ENCODE measurements around the gene ZNRF4. TPM values are rescaled to one million over a fixed set of nuclear protein-coding genes. Genes with fewer than 3 reads are reported as not detected.
A peak's percentile ranks its signal among the peaks of the same experiment; 100 is the strongest.

ZNRF4 gene
- total and polyA plus RNA-seq, 2 donors from 2014 or later = not detected

GRCh38 chr19:5430237-5430636, 25.0 kb upstream of the ZNRF4 start:
- Histone ChIP-seq H3K36me3 (ENCODE audit: control insufficient read depth in 2 of 3, insufficient read depth in 3 of 3, low read length in 3 of 3) (no peaks in the 10 kb centered on the region), H3K27me3 (ENCODE audit: control insufficient read depth, insufficient read depth, low read length) (no peaks in the 10 kb centered on the region), H3K4me1 (ENCODE audit: control insufficient read depth in 2 of 3, insufficient read depth in 2 of 3, low read depth in 1 of 3, low read length in 3 of 3) (no peaks in the 10 kb centered on the region), H3K4me3 (ENCODE audit: low read length in 3 of 3) (no peak overlapping the region), H3K9me3 (ENCODE audit: control insufficient read depth in 2 of 3, insufficient read depth in 1 of 3, low read length in 3 of 3) (no peaks in the 10 kb centered on the region), H3K9ac (ENCODE audit: low read length in 3 of 3) (no peak overlapping the region), H3K27ac (ENCODE audit: low read depth in 2 of 2, low read length in 2 of 2) (no peak overlapping the region)
- intact Hi-C loops (cut with DNase I) = no loop called here
- DNase-seq (no peak), FAIRE-seq (no peak)
- TF ChIP-seq CTCF (IDR thresholded peaks at IDR 0.05; ENCODE audit: borderline replicate concordance, extremely low read depth, insufficient read depth) = no peak

- no peak overlapping the region for H3K4me3 ChIP-seq (ENCODE audit: low read length in 3 of 3)
- no peaks in the 10 kb centered on the region for H3K4me1 ChIP-seq (ENCODE audit: control insufficient read depth in 2 of 3, insufficient read depth in 2 of 3, low read depth in 1 of 3, low read length in 3 of 3)
- H3K9me3 ChIP-seq (ENCODE audit: control insufficient read depth in 2 of 3, insufficient read depth in 1 of 3, low read length in 3 of 3) = no peaks in the 10 kb centered on the region
- no peak for TF ChIP-seq CTCF (IDR thresholded peaks at IDR 0.05; ENCODE audit: borderline replicate concordance, extremely low read depth, insufficient read depth)
- no peak overlapping the region for H3K27ac ChIP-seq (ENCODE audit: low read depth in 2 of 2, low read length in 2 of 2)
- no peaks in the 10 kb centered on the region for H3K27me3 ChIP-seq (ENCODE audit: control insufficient read depth, insufficient read depth, low read length)
- intact Hi-C loops (cut with DNase I) = no loop called here
- no peaks in the 10 kb centered on the region for H3K36me3 ChIP-seq (ENCODE audit: control insufficient read depth in 2 of 3, insufficient read depth in 3 of 3, low read length in 3 of 3)
- DNase-seq = peak in 1 of 5 donors; percentile 56
- H3K9ac ChIP-seq (ENCODE audit: low read length in 3 of 3) = no peak overlapping the region
- FAIRE-seq = no peak
These were observed 22.5 kb upstream of the ZNRF4 start for GRCh38 chr19:5432687-5433086.

GRCh38 chr19:5434351-5434917, 20.8 kb upstream of the ZNRF4 start:
- no peak for TF ChIP-seq CTCF (IDR thresholded peaks at IDR 0.05; ENCODE audit: borderline replicate concordance, extremely low read depth, insufficient read depth)
- Histone ChIP-seq H3K9ac (ENCODE audit: low read length in 3 of 3) (no peak overlapping the region), H3K9me3 (ENCODE audit: control insufficient read depth in 2 of 3, insufficient read depth in 1 of 3, low read length in 3 of 3) (no peaks in the 10 kb centered on the region), H3K27me3 (ENCODE audit: control insufficient read depth, insufficient read depth, low read length) (no peaks in the 10 kb centered on the region), H3K4me3 (ENCODE audit: low read length in 3 of 3) (no peak overlapping the region), H3K36me3 (ENCODE audit: control insufficient read depth in 2 of 3, insufficient read depth in 3 of 3, low read length in 3 of 3) (no peaks in the 10 kb centered on the region), H3K4me1 (ENCODE audit: control insufficient read depth in 2 of 3, insufficient read depth in 2 of 3, low read depth in 1 of 3, low read length in 3 of 3) (no peaks in the 10 kb centered on the region), H3K27ac (ENCODE audit: low read depth in 2 of 2, low read length in 2 of 2) (no peak overlapping the region)
- FAIRE-seq (no peak), DNase-seq (no peak)
- intact Hi-C loops (cut with DNase I) = no loop called here
